Osteoblast (primary cell): Measurements from ENCODE around the gene ASB2. TPM values are rescaled to one million over a fixed set of nuclear protein-coding genes. Genes with fewer than 3 reads are reported as not detected.

Experiments used
- DNase-seq: peaks from one replicate; pipeline ENCODE4 v3.0.0; 2011; ENCODE audit warnings: low spot score, mixed read lengths; ENCODE audit not compliant: insufficient read length; ENCODE audit errors: missing footprints
- H2AFZ ChIP-seq: 2 replicates; pipeline ENCODE4 v1.6.0; 2011; ENCODE audit warnings: mild to moderate bottlenecking, low read length
- H3K27ac ChIP-seq: 2 replicates; pipeline ENCODE4 v1.5.1; 2011; ENCODE audit warnings: mild to moderate bottlenecking, low read depth, low read length, moderate library complexity
- H3K27me3 ChIP-seq: 2 replicates; pipeline ENCODE4 v1.6.0; 2012; ENCODE audit warnings: mild to moderate bottlenecking, control low read depth, inconsistent platforms, low read length, moderate library complexity; ENCODE audit not compliant: insufficient read depth
- H3K36me3 ChIP-seq: 2 replicates; pipeline ENCODE4 v1.5.1; 2011; ENCODE audit warnings: mild to moderate bottlenecking, low read length, control low read depth, moderate library complexity; ENCODE audit not compliant: insufficient read depth
- H3K4me1 ChIP-seq: 2 replicates; pipeline ENCODE4 v1.5.1; 2011; ENCODE audit warnings: mild to moderate bottlenecking, low read length, control low read depth, moderate library complexity; ENCODE audit not compliant: insufficient read depth
- H3K4me2 ChIP-seq: 2 replicates; pipeline ENCODE4 v1.6.0; 2011; ENCODE audit warnings: mild to moderate bottlenecking, low read length; ENCODE audit not compliant: insufficient read depth
- H3K4me3 ChIP-seq: fragments of 200-600 bp; sonication (generic); 3 replicates; pipeline ENCODE4 v1.5.1; 2012; ENCODE audit warnings: mild to moderate bottlenecking, low read length, inconsistent platforms; ENCODE audit not compliant: insufficient read depth
- H3K79me2 ChIP-seq: 2 replicates; pipeline ENCODE4 v1.6.0; 2012; ENCODE audit warnings: mild to moderate bottlenecking, low read length, control low read depth, inconsistent platforms; ENCODE audit not compliant: insufficient read depth
- H3K9me3 ChIP-seq: 2 replicates; pipeline ENCODE4 v1.5.1; 2011; ENCODE audit warnings: low read depth, low read length, control low read depth
- H4K20me1 ChIP-seq: 2 replicates; pipeline ENCODE4 v1.6.0; 2012; ENCODE audit warnings: mild to moderate bottlenecking, low read length, control low read depth; ENCODE audit not compliant: insufficient read depth
- CTCF ChIP-seq: IDR thresholded peaks from 2 replicates; pipeline ENCODE4 v1.5.1; 2011; ENCODE audit warnings: mild to moderate bottlenecking, low read depth, low read length, moderate library complexity; ENCODE audit errors: extremely low read depth
- total RNA-seq: library from RNA; depleted of rRNA; stranded (reverse); fragments of >200 nt; gene quantifications from 2 replicates; pipeline ENCODE4 v1.2.3, GENCODE V29; 2012

The ASB2 gene
- total RNA-seq, 1 donor = 1.1 TPM

GRCh38 chr14:93902619-93903307 lies 73.6 kb downstream of the ASB2 start:
- H4K20me1 ChIP-seq = no peaks in the 10 kb centered on the region
- no peak overlapping the region for H3K4me2 ChIP-seq
- H3K79me2 ChIP-seq = no peaks in the 10 kb centered on the region
- TF ChIP-seq CTCF = no peak
- H3K27ac ChIP-seq = no peak overlapping the region
- H3K4me3 ChIP-seq = no peak overlapping the region
- H3K27me3 ChIP-seq = no peaks in the 10 kb centered on the region
- no peak overlapping the region for H2AFZ ChIP-seq
- no peaks in the 10 kb centered on the region for H3K4me1 ChIP-seq
- H3K36me3 ChIP-seq = no peaks in the 10 kb centered on the region
- DNase-seq = no peak
- no peaks in the 10 kb centered on the region for H3K9me3 ChIP-seq

DNA sequence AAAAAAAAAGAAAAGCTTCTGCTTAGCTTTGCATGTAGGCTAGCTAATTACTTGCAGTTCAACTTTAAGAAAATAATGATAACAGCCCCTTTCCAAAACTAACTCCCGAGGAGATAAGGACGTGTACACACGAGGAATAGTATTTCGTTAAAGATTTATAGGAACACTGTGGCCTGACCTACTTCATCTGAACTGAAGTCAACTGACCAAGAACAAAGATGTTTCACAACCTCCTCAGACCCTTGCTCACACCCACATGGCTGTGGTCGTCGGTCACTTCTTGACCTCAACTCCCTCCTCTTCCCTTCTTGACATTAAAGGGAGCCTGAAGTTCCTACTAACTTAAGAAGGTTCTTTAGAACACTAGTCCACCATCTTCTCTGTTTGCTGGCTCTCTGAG lies 74.6 kb downstream of the ASB2 start:
- Histone ChIP-seq H3K4me1 (no peaks in the 10 kb centered on the region), H3K4me3 (no peak overlapping the region), H2AFZ (no peak overlapping the region), H3K36me3 (no peaks in the 10 kb centered on the region), H3K9me3 (no peaks in the 10 kb centered on the region), H3K79me2 (no peaks in the 10 kb centered on the region), H4K20me1 (no peaks in the 10 kb centered on the region), H3K4me2 (no peak overlapping the region), H3K27me3 (no peaks in the 10 kb centered on the region), H3K27ac (no peak overlapping the region)
- DNase-seq = no peak
- no peak for TF ChIP-seq CTCF

GRCh38 chr14:93898731-93899130 lies 77.6 kb downstream of the ASB2 start:
- peaks cover 8% of the 10 kb centered on the region for H3K27me3 ChIP-seq
- H3K4me1 ChIP-seq = no peaks in the 10 kb centered on the region
- no peak overlapping the region for H3K4me3 ChIP-seq
- no peak for TF ChIP-seq CTCF
- no peaks in the 10 kb centered on the region for H4K20me1 ChIP-seq
- no peaks in the 10 kb centered on the region for H3K79me2 ChIP-seq
- no peak overlapping the region for H3K4me2 ChIP-seq
- no peaks in the 10 kb centered on the region for H3K9me3 ChIP-seq
- H3K27ac ChIP-seq = no peak overlapping the region
- H2AFZ ChIP-seq = no peak overlapping the region
- DNase-seq = no peak
- no peaks in the 10 kb centered on the region for H3K36me3 ChIP-seq

DNA sequence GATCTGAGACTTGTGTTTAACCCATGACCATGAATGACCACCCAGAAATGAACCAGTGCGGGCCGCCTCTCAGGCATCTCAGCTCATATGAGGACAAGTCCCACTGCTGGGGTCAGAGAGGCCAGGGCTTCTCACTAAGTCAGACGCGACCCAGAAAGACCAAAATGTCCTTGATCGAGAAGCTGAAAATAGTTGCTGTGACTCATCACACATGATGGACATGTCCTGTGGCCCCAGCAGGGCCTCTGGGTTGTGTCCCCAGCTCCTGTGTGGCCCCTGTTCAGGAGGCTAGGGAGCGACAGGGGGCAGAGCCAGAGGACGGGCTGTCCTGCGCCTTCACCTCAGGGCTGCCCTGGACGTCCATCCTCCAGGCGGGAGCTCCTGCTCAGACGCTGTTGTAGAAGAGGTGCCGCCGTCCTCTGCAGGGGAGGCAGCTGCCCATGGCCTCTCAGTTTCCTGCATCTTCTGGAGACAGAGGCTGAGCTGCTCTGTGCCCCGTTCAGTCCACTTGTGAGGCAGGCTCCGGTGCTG lies 78.2 kb downstream of the ASB2 start:
- no peaks in the 10 kb centered on the region for H3K4me1 ChIP-seq
- no peak overlapping the region for H3K4me3 ChIP-seq
- peaks cover 2% of the 10 kb centered on the region for H4K20me1 ChIP-seq
- no peak for DNase-seq
- H3K4me2 ChIP-seq = no peak overlapping the region
- no peak for TF ChIP-seq CTCF
- H3K79me2 ChIP-seq = no peaks in the 10 kb centered on the region
- H3K27me3 ChIP-seq = peaks cover 8% of the 10 kb centered on the region
- no peaks in the 10 kb centered on the region for H3K9me3 ChIP-seq
- no peak overlapping the region for H3K27ac ChIP-seq
- no peak overlapping the region for H2AFZ ChIP-seq
- H3K36me3 ChIP-seq = no peaks in the 10 kb centered on the region
